ENCODE data around the gene CLEC3B.
A peak's percentile ranks its signal among the peaks of the same experiment; 100 is the strongest.

The CLEC3B gene

DNA sequence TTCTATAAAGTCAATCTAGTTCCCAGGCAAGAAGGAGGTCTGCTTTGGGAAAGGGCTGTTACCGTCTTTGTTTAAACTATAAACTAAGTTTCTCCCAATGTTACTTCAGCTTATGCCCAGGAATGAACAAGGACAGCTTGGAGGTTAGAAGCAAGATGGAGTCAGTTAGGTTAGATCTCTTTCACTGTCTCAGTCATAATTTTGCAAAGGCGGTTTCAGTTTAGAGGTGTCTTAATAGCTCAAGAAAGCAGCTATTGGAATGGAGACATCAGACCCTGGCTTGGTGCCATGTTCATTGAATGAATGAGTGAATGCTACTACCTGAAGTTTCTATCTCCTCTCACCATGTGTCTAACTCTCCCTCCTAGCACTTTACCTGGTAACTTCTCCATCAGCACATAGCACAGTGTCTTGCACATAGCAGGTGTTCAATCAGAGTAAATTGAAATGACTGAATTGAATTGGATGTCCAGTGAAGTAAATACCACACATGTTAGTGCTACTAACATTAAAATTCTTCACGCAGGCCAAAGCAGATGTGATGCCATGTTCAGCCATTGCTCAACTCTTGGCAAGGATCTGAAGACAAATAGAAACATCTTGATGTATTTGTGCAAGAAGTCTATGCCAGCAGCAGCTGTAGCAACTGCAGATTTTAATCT lies 28.2 kb downstream of the CLEC3B start:
- no peak overlapping the region for H3K4me2 ChIP-seq (ENCODE audit: insufficient read depth, low read length, poor library complexity, severe bottlenecking)
- no peak overlapping the region for H3K27ac ChIP-seq (replicated peaks; ENCODE audit: low read length)
- no peak for DNase-seq (ENCODE audit: low spot score)
- WGBS, 2 donors (ENCODE audit: extremely low coverage in 2 of 2, insufficient read length in 2 of 2, insufficient replicate concordance in 1 of 2) = no CpG with 5 or more reads among the region's 3 CpGs
- no peaks in the 10 kb centered on the region for H3K36me3 ChIP-seq (replicated peaks in 1 of 2; ENCODE audit: control insufficient read depth in 2 of 2, insufficient read depth in 2 of 2, low read length in 2 of 2)
- H3K79me1 ChIP-seq (ENCODE audit: low read depth, low read length) = no peaks in the 10 kb centered on the region
- H2BK12ac ChIP-seq (ENCODE audit: low read length) = no peak overlapping the region
- H4K91ac ChIP-seq (ENCODE audit: low read depth, low read length, poor library complexity) = no peak overlapping the region
- no peak overlapping the region for H2AFZ ChIP-seq (ENCODE audit: low read length)
- H3K27me3 ChIP-seq (ENCODE audit: control insufficient read depth in 3 of 3, insufficient read depth in 3 of 3, low read depth in 1 of 3, low read length in 3 of 3) = no peaks in the 10 kb centered on the region
- no peak overlapping the region for H3K23ac ChIP-seq (ENCODE audit: low read depth, low read length, poor library complexity)
- H2BK5ac ChIP-seq (ENCODE audit: low read length) = no peak overlapping the region
- H2BK15ac ChIP-seq (ENCODE audit: low read length) = no peak overlapping the region
- no peak overlapping the region for H3K4me3 ChIP-seq (ENCODE audit: low read length in 2 of 2)
- H3K18ac ChIP-seq (ENCODE audit: low read length) = no peak overlapping the region
- no peak overlapping the region for H4K8ac ChIP-seq (ENCODE audit: low read depth, low read length)
- no peak overlapping the region for H2BK120ac ChIP-seq (ENCODE audit: low read depth, low read length)
- H2AK5ac ChIP-seq (ENCODE audit: low read depth, low read length) = no peak overlapping the region
- peaks cover 2 to 4% of the 10 kb centered on the region in 2 donors for H3K4me1 ChIP-seq (ENCODE audit: control insufficient read depth in 2 of 2, insufficient read depth in 1 of 2, low read depth in 1 of 2, low read length in 2 of 2)
- H3K9ac ChIP-seq (ENCODE audit: low read depth, low read length, poor library complexity) = no peak overlapping the region
- H3K4ac ChIP-seq (ENCODE audit: low read length) = no peak overlapping the region
- H3K9me3 ChIP-seq (replicated peaks in 1 of 2; ENCODE audit: control insufficient read depth in 2 of 2, insufficient read depth in 1 of 2, low read depth in 1 of 2, low read length in 2 of 2) = no peaks in the 10 kb centered on the region
- no peak overlapping the region for H3K14ac ChIP-seq (ENCODE audit: low read length)

DNA sequence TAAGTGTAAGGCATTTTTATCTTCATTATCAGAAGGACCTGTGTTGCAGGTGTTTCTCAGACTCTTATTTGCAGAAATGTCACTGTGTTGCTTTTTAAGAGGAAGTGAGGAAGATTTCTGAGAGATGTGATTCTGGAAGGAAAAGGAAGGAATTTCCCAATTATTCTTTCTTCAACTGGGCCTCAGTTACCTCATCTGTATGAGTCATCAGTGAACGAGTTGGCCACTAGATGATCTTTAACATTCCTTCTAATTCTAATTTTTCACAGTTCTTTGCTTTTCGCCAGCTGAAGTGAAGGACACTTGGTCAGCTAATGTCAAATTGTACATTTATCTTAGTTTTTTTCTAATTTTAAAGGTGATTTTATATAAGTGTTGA lies 28.9 kb downstream of the CLEC3B start:
- Histone ChIP-seq H3K4me1 (ENCODE audit: control insufficient read depth in 2 of 2, insufficient read depth in 1 of 2, low read depth in 1 of 2, low read length in 2 of 2) (peaks cover 2 to 7% of the 10 kb centered on the region in 2 donors), H3K9me3 (replicated peaks in 1 of 2; ENCODE audit: control insufficient read depth in 2 of 2, insufficient read depth in 1 of 2, low read depth in 1 of 2, low read length in 2 of 2) (no peaks in the 10 kb centered on the region), H3K79me1 (ENCODE audit: low read depth, low read length) (no peaks in the 10 kb centered on the region), H2BK5ac (ENCODE audit: low read length) (no peak overlapping the region), H3K4me2 (ENCODE audit: insufficient read depth, low read length, poor library complexity, severe bottlenecking) (no peak overlapping the region), H3K4ac (ENCODE audit: low read length) (no peak overlapping the region), H3K27me3 (ENCODE audit: control insufficient read depth in 3 of 3, insufficient read depth in 3 of 3, low read depth in 1 of 3, low read length in 3 of 3) (no peaks in the 10 kb centered on the region), H3K4me3 (ENCODE audit: low read length in 2 of 2) (no peak overlapping the region), H3K18ac (ENCODE audit: low read length) (no peak overlapping the region), H4K91ac (ENCODE audit: low read depth, low read length, poor library complexity) (no peak overlapping the region), H3K23ac (ENCODE audit: low read depth, low read length, poor library complexity) (no peak overlapping the region), H2AK5ac (ENCODE audit: low read depth, low read length) (no peak overlapping the region), H2BK15ac (ENCODE audit: low read length) (no peak overlapping the region), H3K9ac (ENCODE audit: low read depth, low read length, poor library complexity) (no peak overlapping the region), H4K8ac (ENCODE audit: low read depth, low read length) (no peak overlapping the region), H3K36me3 (replicated peaks in 1 of 2; ENCODE audit: control insufficient read depth in 2 of 2, insufficient read depth in 2 of 2, low read length in 2 of 2) (no peaks in the 10 kb centered on the region), H3K27ac (replicated peaks; ENCODE audit: low read length) (no peak overlapping the region), H2BK12ac (ENCODE audit: low read length) (no peak overlapping the region), H3K14ac (ENCODE audit: low read length) (no peak overlapping the region), H2AFZ (ENCODE audit: low read length) (peak overlapping the region; percentile 37), H2BK120ac (ENCODE audit: low read depth, low read length) (no peak overlapping the region)
- DNase-seq (ENCODE audit: low spot score) = no peak
- no CpG with 5 or more reads among the region's 2 CpGs for WGBS, 2 donors (ENCODE audit: extremely low coverage in 2 of 2, insufficient read length in 2 of 2, insufficient replicate concordance in 1 of 2)

GRCh38 chr3:45055411-45056143 lies 29.5 kb downstream of the CLEC3B start:
- no peak overlapping the region for H4K8ac ChIP-seq (ENCODE audit: low read depth, low read length)
- H4K91ac ChIP-seq (ENCODE audit: low read depth, low read length, poor library complexity) = no peak overlapping the region
- no peaks in the 10 kb centered on the region for H3K9me3 ChIP-seq (replicated peaks in 1 of 2; ENCODE audit: control insufficient read depth in 2 of 2, insufficient read depth in 1 of 2, low read depth in 1 of 2, low read length in 2 of 2)
- H3K27me3 ChIP-seq (ENCODE audit: control insufficient read depth in 3 of 3, insufficient read depth in 3 of 3, low read depth in 1 of 3, low read length in 3 of 3) = no peaks in the 10 kb centered on the region
- H3K9ac ChIP-seq (ENCODE audit: low read depth, low read length, poor library complexity) = no peak overlapping the region
- no CpG with 5 or more reads among the region's 7 CpGs for WGBS, 2 donors (ENCODE audit: extremely low coverage in 2 of 2, insufficient read length in 2 of 2, insufficient replicate concordance in 1 of 2)
- H3K4me2 ChIP-seq (ENCODE audit: insufficient read depth, low read length, poor library complexity, severe bottlenecking) = no peak overlapping the region
- no peaks in the 10 kb centered on the region for H3K36me3 ChIP-seq (replicated peaks in 1 of 2; ENCODE audit: control insufficient read depth in 2 of 2, insufficient read depth in 2 of 2, low read length in 2 of 2)
- H3K27ac ChIP-seq (replicated peaks; ENCODE audit: low read length) = no peak overlapping the region
- H3K79me1 ChIP-seq (ENCODE audit: low read depth, low read length) = no peaks in the 10 kb centered on the region
- no peak overlapping the region for H2AK5ac ChIP-seq (ENCODE audit: low read depth, low read length)
- no peak overlapping the region for H3K18ac ChIP-seq (ENCODE audit: low read length)
- H3K4me3 ChIP-seq (ENCODE audit: low read length in 2 of 2) = no peak overlapping the region
- no peak overlapping the region for H2BK12ac ChIP-seq (ENCODE audit: low read length)
- DNase-seq (ENCODE audit: low spot score) = no peak
- H2BK15ac ChIP-seq (ENCODE audit: low read length) = no peak overlapping the region
- no peak overlapping the region for H2BK5ac ChIP-seq (ENCODE audit: low read length)
- H3K23ac ChIP-seq (ENCODE audit: low read depth, low read length, poor library complexity) = no peak overlapping the region
- no peak overlapping the region for H2BK120ac ChIP-seq (ENCODE audit: low read depth, low read length)
- no peak overlapping the region for H3K4ac ChIP-seq (ENCODE audit: low read length)
- H3K4me1 ChIP-seq (ENCODE audit: control insufficient read depth in 2 of 2, insufficient read depth in 1 of 2, low read depth in 1 of 2, low read length in 2 of 2) = peaks cover 3 to 12% of the 10 kb centered on the region in 2 donors
- H2AFZ ChIP-seq (ENCODE audit: low read length) = peak overlapping the region; percentile 37
- no peak overlapping the region for H3K14ac ChIP-seq (ENCODE audit: low read length)

DNA sequence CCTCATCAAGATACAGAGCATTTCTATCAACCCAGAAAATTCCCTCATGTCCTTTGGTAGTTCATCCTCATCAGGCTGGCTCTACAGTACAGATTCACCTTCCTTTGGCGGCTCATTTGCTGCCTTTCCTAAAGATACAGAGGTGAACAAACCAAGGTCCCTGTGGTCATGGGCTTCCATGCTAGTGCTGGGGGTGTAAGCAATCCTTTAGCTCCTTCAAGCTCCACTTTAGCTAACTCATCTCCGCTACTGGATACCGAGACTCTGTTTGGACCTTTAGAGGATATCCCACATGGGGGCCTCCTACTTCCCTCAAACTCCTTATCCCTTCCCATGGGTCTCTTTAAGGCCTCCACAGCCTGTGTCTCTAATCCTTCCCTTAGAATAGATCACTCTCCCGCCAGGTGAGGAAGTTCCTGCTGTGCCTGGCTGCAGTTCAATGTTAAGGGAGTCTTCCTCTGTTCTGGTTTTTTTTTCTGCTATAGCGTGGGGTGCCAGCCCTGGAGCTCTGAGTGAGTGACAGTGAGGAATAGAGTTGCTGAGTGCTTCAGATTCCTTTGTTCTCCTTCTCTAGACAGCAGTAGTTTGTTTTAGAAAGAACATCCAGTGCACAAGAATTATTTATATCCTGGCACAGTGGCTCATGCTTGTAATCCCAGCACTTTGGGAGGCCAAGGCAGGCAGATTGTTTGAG lies 30.7 kb downstream of the CLEC3B start:
- Histone ChIP-seq H3K27ac (replicated peaks; ENCODE audit: low read length) (no peak overlapping the region), H2AK5ac (ENCODE audit: low read depth, low read length) (no peak overlapping the region)

More for the DNA sequence above, 30.7 kb downstream of the CLEC3B start:
- Histone ChIP-seq H3K27me3 (ENCODE audit: control insufficient read depth in 3 of 3, insufficient read depth in 3 of 3, low read depth in 1 of 3, low read length in 3 of 3) (no peaks in the 10 kb centered on the region), H3K9me3 (replicated peaks in 1 of 2; ENCODE audit: control insufficient read depth in 2 of 2, insufficient read depth in 1 of 2, low read depth in 1 of 2, low read length in 2 of 2) (no peaks in the 10 kb centered on the region), H3K4me1 (ENCODE audit: control insufficient read depth in 2 of 2, insufficient read depth in 1 of 2, low read depth in 1 of 2, low read length in 2 of 2) (peaks cover 6 to 22% of the 10 kb centered on the region in 2 donors), H3K79me1 (ENCODE audit: low read depth, low read length) (no peaks in the 10 kb centered on the region), H2AFZ (ENCODE audit: low read length) (peak overlapping the region; percentile 70), H4K91ac (ENCODE audit: low read depth, low read length, poor library complexity) (no peak overlapping the region), H2BK15ac (ENCODE audit: low read length) (no peak overlapping the region), H3K36me3 (replicated peaks in 1 of 2; ENCODE audit: control insufficient read depth in 2 of 2, insufficient read depth in 2 of 2, low read length in 2 of 2) (no peaks in the 10 kb centered on the region), H3K4me2 (ENCODE audit: insufficient read depth, low read length, poor library complexity, severe bottlenecking) (no peak overlapping the region), H3K14ac (ENCODE audit: low read length) (no peak overlapping the region), H3K4ac (ENCODE audit: low read length) (no peak overlapping the region), H3K4me3 (ENCODE audit: low read length in 2 of 2) (no peak overlapping the region), H2BK12ac (ENCODE audit: low read length) (no peak overlapping the region), H3K23ac (ENCODE audit: low read depth, low read length, poor library complexity) (no peak overlapping the region), H3K18ac (ENCODE audit: low read length) (no peak overlapping the region), H4K8ac (ENCODE audit: low read depth, low read length) (no peak overlapping the region), H3K9ac (ENCODE audit: low read depth, low read length, poor library complexity) (no peak overlapping the region), H2BK120ac (ENCODE audit: low read depth, low read length) (no peak overlapping the region), H2BK5ac (ENCODE audit: low read length) (no peak overlapping the region)
- no CpG with 5 or more reads among the region's 5 CpGs for WGBS, 2 donors (ENCODE audit: extremely low coverage in 2 of 2, insufficient read length in 2 of 2, insufficient replicate concordance in 1 of 2)
- DNase-seq (ENCODE audit: low spot score) = no peak
